ENCODE results near the gene TSPAN16.

DNA sequence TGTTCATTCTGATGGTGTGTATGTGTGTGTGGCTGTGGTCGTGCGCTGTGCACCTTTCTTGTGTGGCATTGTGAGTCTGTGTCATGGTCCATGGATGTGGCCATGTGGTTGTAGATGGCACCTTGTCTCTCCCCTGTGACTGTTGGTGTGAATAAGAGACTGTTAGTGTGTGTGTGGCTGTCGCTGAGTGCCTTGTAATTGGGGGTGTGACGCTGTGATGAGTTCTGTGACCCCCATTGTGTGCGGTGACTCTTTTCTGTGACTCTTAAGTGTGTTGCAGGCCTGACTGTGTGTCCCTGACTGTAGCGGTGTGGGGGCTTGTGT, 60.1 kb downstream of the TSPAN16 start:
- TF ChIP-seq, protein P1, sequence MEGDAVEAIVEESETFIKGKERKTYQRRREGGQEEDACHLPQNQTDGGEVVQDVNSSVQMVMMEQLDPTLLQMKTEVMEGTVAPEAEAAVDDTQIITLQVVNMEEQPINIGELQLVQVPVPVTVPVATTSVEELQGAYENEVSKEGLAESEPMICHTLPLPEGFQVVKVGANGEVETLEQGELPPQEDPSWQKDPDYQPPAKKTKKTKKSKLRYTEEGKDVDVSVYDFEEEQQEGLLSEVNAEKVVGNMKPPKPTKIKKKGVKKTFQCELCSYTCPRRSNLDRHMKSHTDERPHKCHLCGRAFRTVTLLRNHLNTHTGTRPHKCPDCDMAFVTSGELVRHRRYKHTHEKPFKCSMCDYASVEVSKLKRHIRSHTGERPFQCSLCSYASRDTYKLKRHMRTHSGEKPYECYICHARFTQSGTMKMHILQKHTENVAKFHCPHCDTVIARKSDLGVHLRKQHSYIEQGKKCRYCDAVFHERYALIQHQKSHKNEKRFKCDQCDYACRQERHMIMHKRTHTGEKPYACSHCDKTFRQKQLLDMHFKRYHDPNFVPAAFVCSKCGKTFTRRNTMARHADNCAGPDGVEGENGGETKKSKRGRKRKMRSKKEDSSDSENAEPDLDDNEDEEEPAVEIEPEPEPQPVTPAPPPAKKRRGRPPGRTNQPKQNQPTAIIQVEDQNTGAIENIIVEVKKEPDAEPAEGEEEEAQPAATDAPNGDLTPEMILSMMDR (IDR thresholded peaks at IDR 0.05), result no peak
- no peak for TF ChIP-seq POLR2A (IDR thresholded peaks at IDR 0.05)
